DND-41 (cell line): ENCODE results near the gene LGALS7B.
"Not testable (repeated sequence)": the region's sequence is repeated elsewhere in the genome, so short reads cannot be mapped to it uniquely, and the experiment has no call there.

Experiments
- ATAC-seq: fragments of 200-7000 bp; cut with Tn5 transposase; 3 replicates; pipeline ENCODE4 v1.9.1; 2021; ENCODE audit warnings: low read depth; ENCODE audit not compliant: insufficient read depth
- DNase-seq: peaks from one replicate; pipeline ENCODE4 v3.0.0-alpha.2; 2020
- H2AFZ ChIP-seq: 2 replicates; pipeline ENCODE4 v1.6.0; 2012; ENCODE audit warnings: low read depth, low read length
- H3K27ac ChIP-seq: 2 replicates; pipeline ENCODE4 v1.5.1; 2012; ENCODE audit warnings: low read length, inconsistent platforms
- H3K27me3 ChIP-seq: fragments of 200-600 bp; sonication (generic); 2 replicates; pipeline ENCODE4 v1.6.0; 2012; ENCODE audit warnings: low read length, mild to moderate bottlenecking, inconsistent platforms; ENCODE audit not compliant: insufficient read depth, poor library complexity
- H3K36me3 ChIP-seq: 2 replicates; pipeline ENCODE4 v1.5.1; 2012; ENCODE audit warnings: low read length, inconsistent platforms; ENCODE audit not compliant: insufficient read depth
- H3K4me1 ChIP-seq: 2 replicates; pipeline ENCODE4 v1.5.1; 2012; ENCODE audit warnings: mild to moderate bottlenecking, low read length; ENCODE audit not compliant: insufficient read depth
- H3K4me2 ChIP-seq: 2 replicates; pipeline ENCODE4 v1.6.0; 2012; ENCODE audit warnings: mild to moderate bottlenecking, moderate library complexity, low read length, inconsistent platforms; ENCODE audit not compliant: insufficient read depth
- H3K4me3 ChIP-seq, 2 experiments: fragments of 200-600 bp in 1 of 2; shearing (Covaris generic) in 1 of 2; 2 replicates each; pipeline ENCODE4 v1.5.1; 2012 to 2016; ENCODE audit warnings: inconsistent platforms in 2 of 2, low read length in 2 of 2, mild to moderate bottlenecking in 2 of 2, low read depth in 1 of 2, moderate library complexity in 1 of 2
- H3K79me2 ChIP-seq: 2 replicates; pipeline ENCODE4 v1.6.0; 2012; ENCODE audit warnings: low read length, inconsistent platforms; ENCODE audit not compliant: insufficient read depth
- H3K9ac ChIP-seq: 2 replicates; pipeline ENCODE4 v1.6.0; 2012; ENCODE audit warnings: low read depth, mild to moderate bottlenecking, inconsistent platforms, low read length, moderate library complexity
- H3K9me3 ChIP-seq: 2 replicates; pipeline ENCODE4 v1.5.1; 2012; ENCODE audit warnings: low read length, moderate library complexity, mild to moderate bottlenecking, inconsistent platforms; ENCODE audit not compliant: insufficient read depth, severe bottlenecking
- H4K20me1 ChIP-seq: 2 replicates; pipeline ENCODE4 v1.6.0; 2012; ENCODE audit warnings: low read length; ENCODE audit not compliant: insufficient read depth
- CTCF ChIP-seq: IDR thresholded peaks from 2 replicates; pipeline ENCODE4 v1.5.1; 2012; ENCODE audit warnings: borderline replicate concordance, low read length, moderate library complexity, mild to moderate bottlenecking; ENCODE audit not compliant: poor library complexity, severe bottlenecking; ENCODE audit errors: extremely low read depth
- EZH2 ChIP-seq: IDR thresholded peaks from 3 replicates; pipeline ENCODE4 v1.6.1; 2012; ENCODE audit warnings: borderline replicate concordance, low read depth, mild to moderate bottlenecking, moderate library complexity, low read length, inconsistent platforms; ENCODE audit not compliant: severe bottlenecking

The LGALS7B gene

DNA sequence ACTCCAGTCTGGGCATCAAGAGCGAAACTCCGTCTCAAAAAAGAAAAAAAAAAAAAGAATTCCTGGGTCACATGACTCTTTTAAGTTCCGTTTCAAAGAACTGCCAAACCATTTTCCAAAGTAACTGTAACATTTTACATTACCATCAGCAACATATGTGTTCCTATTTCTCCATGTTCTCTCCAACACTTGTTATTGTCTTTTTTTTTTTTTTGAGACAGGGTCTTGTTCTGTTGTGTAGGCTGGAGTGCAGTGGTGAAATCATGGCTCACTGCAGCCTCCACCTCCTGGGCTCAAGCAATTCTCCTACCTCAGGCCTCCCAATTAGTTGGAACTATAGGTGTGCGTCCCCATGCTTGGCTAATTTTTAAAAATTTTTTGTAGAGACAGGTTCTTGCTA lies 6.5 kb downstream of the LGALS7B start:
- Histone ChIP-seq H3K27me3 (no peaks in the 10 kb centered on the region), H2AFZ (no peak overlapping the region), H3K9ac (no peak overlapping the region), H3K36me3 (no peaks in the 10 kb centered on the region), H3K27ac (no peak overlapping the region), H3K4me1 (no peaks in the 10 kb centered on the region), H3K4me3 (no peak overlapping the region), H3K9me3 (no peaks in the 10 kb centered on the region), H3K79me2 (no peaks in the 10 kb centered on the region), H3K4me2 (no peak overlapping the region), H4K20me1 (no peaks in the 10 kb centered on the region)
- DNase-seq, result no peak
- no peak for TF ChIP-seq EZH2
- TF ChIP-seq CTCF, result no peak
- no peak for ATAC-seq

GRCh38 chr19:38796154-38796553 lies 7.2 kb downstream of the LGALS7B start:
- Histone ChIP-seq H3K4me1 (no peaks in the 10 kb centered on the region), H3K4me2 (no peak overlapping the region), H3K79me2 (no peaks in the 10 kb centered on the region), H3K9me3 (no peaks in the 10 kb centered on the region), H3K27ac (no peak overlapping the region), H4K20me1 (no peaks in the 10 kb centered on the region), H3K4me3 (no peak overlapping the region), H3K36me3 (no peaks in the 10 kb centered on the region), H3K27me3 (no peaks in the 10 kb centered on the region), H2AFZ (no peak overlapping the region), H3K9ac (no peak overlapping the region)
- no peak for ATAC-seq
- TF ChIP-seq EZH2 (no peak), CTCF (no peak)
- DNase-seq, result no peak

- not testable (repeated sequence) for H3K36me3 ChIP-seq, ATAC-seq, H3K4me1 ChIP-seq
These were observed 8.8 kb downstream of the LGALS7B start for GRCh38 chr19:38797781-38798180.

GRCh38 chr19:38799104-38799503 lies 10.1 kb downstream of the LGALS7B start:
- no peak for DNase-seq
- Histone ChIP-seq H3K36me3 (no peaks in the 10 kb centered on the region), H2AFZ (no peak overlapping the region), H4K20me1 (no peaks in the 10 kb centered on the region), H3K4me2 (no peak overlapping the region), H3K4me1 (no peaks in the 10 kb centered on the region), H3K4me3 (no peak overlapping the region), H3K27ac (no peak overlapping the region), H3K27me3 (no peaks in the 10 kb centered on the region), H3K79me2 (no peaks in the 10 kb centered on the region), H3K9me3 (no peaks in the 10 kb centered on the region), H3K9ac (no peak overlapping the region)
- no peak for ATAC-seq
- no peak for TF ChIP-seq CTCF

More at GRCh38 chr19:38797781-38798180, 8.8 kb downstream of the LGALS7B start:
- H3K79me2 ChIP-seq, H3K4me3 ChIP-seq, H3K27ac ChIP-seq, H2AFZ ChIP-seq, H3K4me2 ChIP-seq, H4K20me1 ChIP-seq, H3K9me3 ChIP-seq, H3K27me3 ChIP-seq, DNase-seq, H3K9ac ChIP-seq: not testable (repeated sequence)
